D721Med (cell line): ENCODE results near the gene FAM83C.

Source experiments
- DNase-seq: peaks from one replicate; pipeline ENCODE4 v3.0.0; 2011; ENCODE audit warnings: low spot score; ENCODE audit not compliant: insufficient read length
- FAIRE-seq: peaks from 2 replicates; lab custom pipeline; 2011; peaks lifted over from hg19 to GRCh38; lab: Jason Lieb, UNC
- TF ChIP-seq, protein P1 (sequence below): IDR thresholded peaks from 2 replicates; pipeline ENCODE4 v1.5.1; 2012; ENCODE audit warnings: mild to moderate bottlenecking, control low read depth; ENCODE audit not compliant: insufficient read depth; ENCODE audit errors: missing control alignments

FAM83C gene

DNA sequence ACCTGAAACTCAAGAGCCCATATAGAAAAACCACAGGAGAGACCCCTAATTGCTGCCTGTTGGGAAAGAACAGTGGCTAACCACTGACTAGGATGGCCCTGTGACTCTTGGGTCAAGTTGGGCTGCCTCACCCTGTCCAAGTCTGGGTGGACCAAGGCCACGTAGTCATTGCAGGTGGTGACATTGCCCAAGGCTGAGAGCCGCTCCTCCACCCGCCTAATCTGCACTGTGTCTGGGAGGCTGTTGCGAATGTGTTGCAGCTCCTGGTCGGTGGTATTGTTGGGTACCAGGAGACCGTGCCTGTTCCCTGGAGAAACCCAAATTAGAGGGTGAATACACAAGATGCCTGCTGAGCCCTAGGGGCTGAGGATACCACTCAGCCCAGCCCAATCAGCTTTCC is 11.7 kb downstream of the FAM83C start:
- TF ChIP-seq, protein P1, sequence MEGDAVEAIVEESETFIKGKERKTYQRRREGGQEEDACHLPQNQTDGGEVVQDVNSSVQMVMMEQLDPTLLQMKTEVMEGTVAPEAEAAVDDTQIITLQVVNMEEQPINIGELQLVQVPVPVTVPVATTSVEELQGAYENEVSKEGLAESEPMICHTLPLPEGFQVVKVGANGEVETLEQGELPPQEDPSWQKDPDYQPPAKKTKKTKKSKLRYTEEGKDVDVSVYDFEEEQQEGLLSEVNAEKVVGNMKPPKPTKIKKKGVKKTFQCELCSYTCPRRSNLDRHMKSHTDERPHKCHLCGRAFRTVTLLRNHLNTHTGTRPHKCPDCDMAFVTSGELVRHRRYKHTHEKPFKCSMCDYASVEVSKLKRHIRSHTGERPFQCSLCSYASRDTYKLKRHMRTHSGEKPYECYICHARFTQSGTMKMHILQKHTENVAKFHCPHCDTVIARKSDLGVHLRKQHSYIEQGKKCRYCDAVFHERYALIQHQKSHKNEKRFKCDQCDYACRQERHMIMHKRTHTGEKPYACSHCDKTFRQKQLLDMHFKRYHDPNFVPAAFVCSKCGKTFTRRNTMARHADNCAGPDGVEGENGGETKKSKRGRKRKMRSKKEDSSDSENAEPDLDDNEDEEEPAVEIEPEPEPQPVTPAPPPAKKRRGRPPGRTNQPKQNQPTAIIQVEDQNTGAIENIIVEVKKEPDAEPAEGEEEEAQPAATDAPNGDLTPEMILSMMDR, result no peak
- DNase-seq (no peak), FAIRE-seq (no peak)

DNA sequence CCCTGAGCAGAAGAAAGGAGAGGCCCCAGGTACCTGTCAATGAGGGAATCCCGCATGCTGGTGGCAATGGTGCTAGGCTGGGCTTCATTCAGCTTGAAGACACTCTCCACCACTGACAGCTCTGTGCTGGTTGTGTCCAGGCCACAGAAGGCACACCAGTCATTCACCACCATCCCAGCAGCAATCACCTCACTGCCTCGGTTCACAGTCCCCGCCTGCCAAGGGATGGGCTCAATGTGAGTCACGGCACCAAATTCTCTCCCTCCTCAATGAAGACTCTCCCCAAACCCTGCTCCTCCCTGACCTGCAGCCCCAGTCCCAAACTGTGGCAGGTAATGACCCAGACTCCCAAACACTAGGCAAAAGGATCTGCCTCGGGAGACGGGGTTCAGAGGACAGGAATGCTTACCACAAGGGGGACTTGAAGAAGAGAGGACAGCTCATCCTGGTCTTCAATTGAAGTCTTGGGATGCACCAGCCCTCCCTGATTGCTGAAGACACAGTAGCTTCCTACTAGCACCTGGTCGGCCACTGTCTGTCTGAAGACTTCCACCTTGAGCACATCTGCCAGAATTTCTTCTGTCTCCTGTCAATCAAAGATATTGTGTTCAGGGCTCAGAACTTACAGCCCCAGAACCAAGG is 12.6 kb downstream of the FAM83C start:
- TF ChIP-seq, protein P1, result no peak
- no peak for DNase-seq
- no peak for FAIRE-seq

DNA sequence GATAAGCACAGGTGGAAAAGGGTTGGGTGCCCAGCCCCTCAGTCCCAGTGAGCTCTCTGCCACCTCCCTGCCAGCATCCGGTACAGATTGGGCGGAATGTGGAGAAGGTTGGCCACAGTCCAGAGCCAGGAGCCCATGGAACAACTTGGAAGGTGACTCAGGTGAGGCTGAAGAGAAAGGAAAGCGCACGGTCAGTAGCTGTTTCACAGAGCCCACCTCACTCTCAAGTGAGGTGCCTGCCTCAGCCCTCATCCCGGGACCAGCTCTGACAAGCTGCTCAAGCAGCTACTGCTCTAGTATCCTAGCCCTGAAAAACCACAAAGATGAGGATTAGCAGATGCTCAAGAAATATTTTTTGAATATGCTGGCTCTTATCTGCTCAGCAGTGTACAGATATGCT is 13.2 kb downstream of the FAM83C start:
- FAIRE-seq (no peak), DNase-seq (no peak)
- TF ChIP-seq, protein P1, result no peak

DNA sequence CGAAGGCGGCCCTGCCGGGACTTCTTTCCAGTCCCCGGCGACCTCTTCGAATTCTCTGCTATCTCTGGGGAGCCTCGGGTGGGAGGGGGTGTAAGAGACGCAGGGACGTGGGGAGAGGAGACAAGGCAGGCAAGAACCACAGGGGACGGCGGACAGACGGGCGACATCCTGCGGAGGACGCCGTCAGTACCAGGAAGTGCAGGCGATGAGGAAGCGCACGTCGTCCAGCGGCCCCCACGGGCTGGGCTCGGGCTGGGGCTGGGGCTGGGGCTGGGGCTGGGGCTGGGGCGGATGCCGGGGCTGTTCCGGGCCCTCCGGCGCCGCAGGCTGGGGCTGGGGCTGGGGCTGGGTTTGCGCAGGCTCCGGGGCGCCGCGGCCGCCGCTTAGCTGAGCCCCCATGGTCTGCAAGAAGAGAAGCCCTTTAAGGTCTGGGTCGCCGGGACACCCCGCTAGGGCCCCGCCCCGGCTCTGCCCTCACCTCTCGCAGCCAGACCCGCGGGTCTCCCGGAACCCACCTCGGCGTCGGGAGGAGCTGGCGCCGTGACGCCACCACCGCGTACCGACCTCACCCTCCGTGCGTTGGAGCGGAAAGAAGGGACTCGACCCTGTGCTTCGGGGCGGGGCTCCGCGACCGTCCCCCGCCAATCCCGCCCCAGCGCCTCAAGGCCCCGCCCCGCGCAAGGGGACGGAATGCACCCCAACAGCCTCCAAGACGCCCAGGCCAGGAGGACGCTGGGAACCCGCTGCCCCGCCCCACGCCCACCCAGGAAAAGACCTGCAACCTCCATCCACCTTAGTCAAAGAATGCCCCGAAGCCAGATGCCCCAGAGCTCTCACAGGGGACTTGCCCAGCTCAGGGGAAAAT is 14.5 kb downstream of the FAM83C start, which contains the start of gene MMP24OS:
Gene MMP24OS (minus strand): TSS at position 592 of the 865 bp plus-strand sequence. CDS start 193 bp downstream, at position 399.
- TF ChIP-seq, protein P1, result peak; percentile 15
- FAIRE-seq, result no peak
- peak; percentile 89 for DNase-seq

- FAIRE-seq (no peak), DNase-seq (no peak)
- TF ChIP-seq, protein P1, result no peak
Measured at GRCh38 chr20:35277127-35277526, 15.1 kb downstream of the FAM83C start.

GRCh38 chr20:35276408-35276807 is 15.8 kb downstream of the FAM83C start:
- DNase-seq, result no peak
- TF ChIP-seq, protein P1, result no peak
- no peak for FAIRE-seq
